ENCODE results near the gene TLE1.
"Not testable (repeated sequence)": the region's sequence is repeated elsewhere in the genome, so short reads cannot be mapped to it uniquely, and the experiment has no call there.

The TLE1 gene

DNA sequence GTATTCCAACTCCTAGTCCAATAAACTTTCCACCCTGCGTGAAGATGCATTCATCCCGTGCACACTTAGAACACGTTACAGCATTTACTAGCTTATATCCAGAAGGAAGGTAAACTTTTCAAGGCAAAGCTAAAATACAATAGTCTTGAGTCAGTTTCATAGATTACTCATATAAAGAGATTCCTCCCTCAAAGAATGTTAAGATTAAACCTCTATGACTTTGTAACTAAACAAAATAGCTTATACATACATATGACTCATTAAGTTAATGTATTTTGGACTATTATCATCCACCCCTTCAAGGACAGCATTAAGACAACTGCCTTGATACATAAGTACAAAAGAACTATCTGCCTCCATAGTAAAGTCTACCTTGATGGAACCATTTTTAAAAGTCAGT lies 36.1 kb downstream of the TLE1 start:
- no peak for DNase-seq (ENCODE audit: low read depth in 2 of 3, low spot score in 1 of 3)

- DNase-seq (ENCODE audit: low read depth in 2 of 3, low spot score in 1 of 3) = no peak
These were observed 37.2 kb downstream of the TLE1 start for GRCh38 chr9:81652058-81652687.

GRCh38 chr9:81650586-81651515 lies 38.5 kb downstream of the TLE1 start:
- DNase-seq (ENCODE audit: low read depth in 2 of 3, low spot score in 1 of 3) = no peak

DNA sequence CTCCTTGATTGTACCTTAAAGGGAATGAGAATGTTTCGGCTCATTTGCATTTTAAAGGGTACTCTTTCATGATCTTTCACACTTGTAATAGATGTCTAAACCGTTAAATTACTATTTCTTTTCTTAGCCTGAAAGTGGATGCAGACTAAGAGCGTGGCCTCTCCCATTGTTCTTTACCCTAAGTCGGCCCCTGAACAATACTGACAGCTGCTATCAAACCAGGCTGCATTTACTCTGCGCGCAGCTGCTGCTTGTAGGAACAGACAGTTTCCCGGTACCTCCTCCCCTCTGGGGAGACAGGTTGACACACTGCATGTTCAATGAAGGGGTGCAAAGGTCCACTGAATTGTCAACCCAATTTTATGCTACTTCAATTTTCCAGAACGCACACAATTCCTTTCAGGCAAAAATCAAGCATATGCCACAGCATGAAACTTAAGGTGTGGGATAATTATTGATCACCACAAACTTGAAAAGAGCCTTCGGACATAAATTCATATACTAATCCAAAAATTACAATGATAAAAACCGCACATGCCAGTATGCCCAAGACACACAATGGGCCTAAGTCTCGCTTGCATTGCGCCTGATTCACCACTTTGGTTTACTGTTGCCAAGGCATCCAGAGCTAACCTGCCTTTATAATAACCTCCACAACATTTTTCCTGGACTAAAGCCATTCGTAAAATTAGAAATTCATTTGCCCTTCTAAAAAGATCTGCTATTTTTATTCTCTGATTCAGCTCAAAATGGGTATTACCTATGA lies 39.7 kb downstream of the TLE1 start:
- no peak for DNase-seq (ENCODE audit: low read depth in 2 of 3, low spot score in 1 of 3)

DNA sequence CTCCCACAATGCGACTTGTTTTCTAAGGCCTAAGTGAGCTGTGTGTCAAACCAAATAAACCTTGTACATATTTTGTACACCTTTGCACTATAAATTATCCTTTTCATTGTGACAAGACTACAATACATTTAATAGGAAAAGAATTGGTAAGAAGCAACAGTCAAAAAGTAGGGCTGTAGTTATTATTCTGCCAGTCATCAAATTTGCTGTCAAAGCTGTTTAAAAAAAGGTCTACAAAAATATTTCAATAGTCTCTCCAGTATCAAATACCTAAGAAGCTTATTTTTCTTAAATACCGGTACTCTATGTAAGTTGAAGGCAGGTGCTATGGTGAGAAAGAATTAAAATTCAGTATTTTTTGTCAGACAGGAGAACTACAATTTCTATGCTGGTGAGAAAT lies 40.5 kb downstream of the TLE1 start:
- no peak for DNase-seq (ENCODE audit: low read depth in 2 of 3, low spot score in 1 of 3)

DNA sequence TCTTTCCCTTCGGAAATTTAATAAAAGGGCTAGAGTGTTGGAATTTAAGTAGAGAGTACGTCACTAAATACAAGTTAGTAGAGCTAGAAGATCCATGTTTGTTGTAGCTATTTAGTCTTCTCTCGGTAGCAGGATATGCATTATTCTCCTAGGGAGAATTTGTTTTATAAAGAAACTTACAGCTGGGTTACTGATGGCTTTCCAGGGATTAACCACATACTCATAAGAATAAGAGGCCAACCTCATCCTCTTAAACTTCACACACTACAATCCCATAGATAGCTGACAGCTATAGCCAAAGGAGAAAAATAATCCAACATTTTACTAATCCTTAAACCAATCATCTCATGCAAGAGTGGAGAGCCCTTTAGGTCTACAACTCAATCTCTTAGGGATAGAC lies 43.0 kb downstream of the TLE1 start:
- no peak for DNase-seq (ENCODE audit: low read depth in 2 of 3, low spot score in 1 of 3)

DNA sequence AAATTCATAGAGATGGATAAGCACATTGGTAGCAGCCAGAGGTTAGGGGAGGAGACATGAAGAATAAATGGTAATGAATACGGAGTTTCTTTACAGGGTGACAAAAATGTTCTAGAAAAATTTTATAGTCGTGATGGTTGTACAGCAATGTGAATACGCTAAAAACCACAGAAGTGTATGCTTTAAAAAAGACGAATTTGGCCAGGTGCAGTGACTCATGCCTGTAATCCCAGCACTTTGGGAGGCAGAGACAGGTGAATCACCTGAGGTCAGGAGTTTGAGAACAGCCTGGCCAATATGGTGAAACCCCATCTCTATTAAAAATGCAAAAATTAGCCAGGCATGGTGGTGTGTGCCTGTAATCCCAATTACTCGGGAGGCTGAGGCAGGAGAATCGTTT lies 44.8 kb downstream of the TLE1 start:
- DNase-seq (ENCODE audit: low read depth in 2 of 3, low spot score in 1 of 3) = not testable (repeated sequence)

DNA sequence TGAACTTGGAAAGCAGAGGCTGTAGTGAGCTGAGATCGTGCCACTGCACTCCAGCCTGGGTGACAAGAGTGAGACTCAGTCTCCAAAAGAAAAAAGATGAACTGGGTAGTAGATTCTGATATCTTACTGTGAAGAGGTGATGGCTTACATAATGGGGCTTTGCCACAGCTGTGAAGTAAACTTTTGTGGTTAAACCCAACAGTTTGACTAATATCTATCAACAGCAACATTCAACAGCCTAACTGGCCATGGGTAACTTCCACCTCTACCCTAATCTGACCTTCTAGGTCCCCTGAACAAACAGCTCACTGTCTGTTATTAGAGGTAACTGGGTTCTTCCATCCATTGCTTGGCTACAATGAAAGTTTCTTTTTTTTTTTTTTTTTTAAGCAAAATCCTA lies 52.1 kb downstream of the TLE1 start:
- no peak for DNase-seq (ENCODE audit: low read depth in 2 of 3, low spot score in 1 of 3)

GRCh38 chr9:81636255-81636599 lies 53.1 kb downstream of the TLE1 start:
- no peak for DNase-seq (ENCODE audit: low read depth in 2 of 3, low spot score in 1 of 3)

GRCh38 chr9:81635521-81636254 lies 53.7 kb downstream of the TLE1 start:
- no peak for DNase-seq (ENCODE audit: low read depth in 2 of 3, low spot score in 1 of 3)

- DNase-seq (ENCODE audit: low read depth in 2 of 3, low spot score in 1 of 3) = no peak
These were observed 54.3 kb downstream of the TLE1 start for GRCh38 chr9:81634915-81635516.

GRCh38 chr9:81633952-81634854 lies 55.1 kb downstream of the TLE1 start:
- DNase-seq (ENCODE audit: low read depth in 2 of 3, low spot score in 1 of 3) = no peak

- no peak for DNase-seq (ENCODE audit: low read depth in 2 of 3, low spot score in 1 of 3)
These were observed 56.7 kb downstream of the TLE1 start for GRCh38 chr9:81632599-81632998.

DNA sequence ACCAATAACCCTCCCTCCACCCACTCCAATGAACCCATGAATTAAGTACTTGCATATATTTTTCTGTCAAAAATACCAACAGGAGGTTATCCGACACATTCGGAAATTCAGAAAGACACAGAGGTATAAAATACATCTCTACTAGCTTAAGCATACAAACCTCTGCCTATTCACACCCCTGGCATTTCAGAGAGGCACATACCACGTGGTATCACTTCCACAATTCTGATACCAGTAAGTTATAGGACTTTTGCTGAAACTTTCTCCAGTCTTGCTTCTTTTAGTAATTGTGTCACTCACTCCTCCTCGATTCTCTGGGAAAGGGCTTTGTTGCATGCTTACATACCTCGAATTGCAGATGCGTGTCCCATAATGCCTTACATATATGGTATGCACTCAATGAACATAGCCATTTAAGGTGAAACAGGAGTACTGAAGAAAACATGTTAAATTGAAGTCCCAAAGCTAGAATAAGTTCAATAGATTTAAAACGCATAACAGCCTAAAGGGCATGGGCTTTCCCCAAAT lies 58.1 kb downstream of the TLE1 start:
- no peak for DNase-seq (ENCODE audit: low read depth in 2 of 3, low spot score in 1 of 3)

DNA sequence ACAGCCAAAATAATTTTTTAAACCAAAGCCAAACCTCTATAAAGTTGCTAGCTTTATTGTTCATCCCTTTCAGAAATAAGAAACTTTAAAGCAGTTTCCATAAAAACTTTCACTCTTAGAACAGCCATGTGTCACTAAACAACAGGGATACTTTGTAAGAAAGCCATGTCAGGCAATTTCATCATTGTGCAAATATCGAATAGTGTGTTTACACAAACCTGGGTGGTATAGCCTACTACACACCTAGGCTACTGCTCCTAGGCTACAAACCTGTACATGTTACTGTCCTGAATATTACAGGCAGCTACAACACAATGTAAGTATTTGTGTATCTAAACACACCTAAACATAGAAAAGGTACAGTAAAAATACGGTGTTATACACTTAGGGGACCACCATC lies 59.9 kb downstream of the TLE1 start:
- DNase-seq (ENCODE audit: low read depth in 2 of 3, low spot score in 1 of 3) = no peak

GRCh38 chr9:81628897-81629296 lies 60.5 kb downstream of the TLE1 start:
- no peak for DNase-seq (ENCODE audit: low read depth in 2 of 3, low spot score in 1 of 3)

DNA sequence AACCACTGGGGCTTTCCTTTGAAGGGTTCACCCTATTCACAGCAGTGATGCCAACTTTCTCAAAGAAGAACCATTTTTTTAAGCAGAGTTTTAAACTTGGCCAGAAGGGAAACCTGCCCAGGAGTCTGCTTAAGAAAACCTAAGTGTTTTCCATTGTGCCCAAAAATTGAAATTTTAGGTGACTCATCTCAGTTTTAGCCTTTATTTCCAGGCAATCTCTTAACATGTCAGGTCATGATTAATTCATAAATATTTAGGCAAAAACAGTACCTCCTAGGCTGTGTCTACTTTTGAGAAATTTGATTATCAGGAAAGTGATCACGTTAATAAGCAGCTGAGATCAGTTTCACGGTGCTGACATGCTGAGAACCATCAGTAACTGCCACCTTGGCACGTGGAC lies 61.9 kb downstream of the TLE1 start:
- no peak for DNase-seq (ENCODE audit: low read depth in 2 of 3, low spot score in 1 of 3)

DNA sequence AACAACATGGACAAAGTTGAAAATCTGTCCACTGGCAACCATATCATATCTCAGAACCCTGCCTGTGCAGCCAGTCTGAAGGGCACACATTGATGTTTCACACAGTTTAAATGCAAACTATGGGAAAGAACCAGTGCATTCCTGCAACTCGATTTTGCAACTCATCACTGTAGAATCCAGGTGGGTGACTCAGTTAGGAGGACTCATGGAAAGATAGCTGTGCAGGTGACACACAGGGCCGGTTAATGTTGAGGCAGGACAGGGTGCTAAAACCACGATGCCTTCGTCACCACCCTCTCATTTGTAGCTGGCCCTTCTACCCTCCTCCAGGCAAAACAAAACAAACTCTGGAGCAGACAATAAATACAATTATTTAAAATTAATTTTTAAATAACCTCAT lies 62.8 kb downstream of the TLE1 start:
- no peak for DNase-seq (ENCODE audit: low read depth in 2 of 3, low spot score in 1 of 3)

DNA sequence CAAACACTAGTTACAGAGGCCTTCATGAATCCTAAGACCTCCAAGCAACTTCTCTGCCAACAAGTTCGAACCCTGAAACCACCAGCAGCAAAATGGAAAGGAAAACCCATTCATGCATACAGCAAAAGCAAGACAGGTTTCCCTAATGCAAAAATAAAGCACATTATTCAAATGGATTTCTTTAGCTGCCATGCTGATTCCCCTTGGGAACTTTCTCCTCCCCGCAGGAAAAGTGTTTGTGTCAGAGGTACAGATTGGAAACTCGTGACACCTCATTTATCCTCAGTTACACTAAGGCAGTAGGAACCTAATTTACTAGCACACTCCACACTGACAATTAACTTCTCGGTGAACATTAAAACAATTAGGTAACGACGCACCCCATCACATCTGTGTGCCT lies 63.4 kb downstream of the TLE1 start:
- DNase-seq (ENCODE audit: low read depth in 2 of 3, low spot score in 1 of 3) = no peak

GRCh38 chr9:81623778-81624177 lies 65.6 kb downstream of the TLE1 start:
- no peak for DNase-seq (ENCODE audit: low read depth in 2 of 3, low spot score in 1 of 3)
